Measurements from ENCODE around the gene EEFSEC.

EEFSEC gene

DNA sequence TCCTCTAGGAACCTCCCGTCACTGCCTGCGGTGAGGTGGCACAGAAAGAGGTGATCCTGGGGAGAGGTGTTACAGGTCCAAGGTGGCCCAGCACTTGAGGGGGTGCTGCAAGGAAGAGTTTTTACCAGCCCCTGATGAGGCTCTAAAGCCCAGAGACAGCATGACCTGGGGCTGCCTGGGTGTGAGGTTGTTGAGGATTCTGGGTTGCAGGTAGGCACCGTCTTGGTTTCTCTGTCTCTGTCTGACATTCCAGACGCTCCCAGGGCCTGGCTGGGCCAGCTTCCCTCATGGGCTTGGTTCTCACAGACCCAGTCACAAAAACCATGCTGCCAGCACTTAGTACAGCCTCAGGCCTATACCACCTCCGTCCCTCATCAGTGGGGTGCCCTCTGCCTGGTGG lies 282.3 kb downstream of the EEFSEC start:
- no peak overlapping the region for H3K4me3 ChIP-seq (replicated peaks; ENCODE audit: low read depth, low read length)
- H3K27me3 ChIP-seq (replicated peaks; ENCODE audit: control insufficient read depth, insufficient read depth, low read length), result peaks cover 2% of the 10 kb centered on the region
- H3K36me3 ChIP-seq (ENCODE audit: control insufficient read depth, insufficient read depth, low read length), result no peaks in the 10 kb centered on the region
- TF ChIP-seq, protein P1, sequence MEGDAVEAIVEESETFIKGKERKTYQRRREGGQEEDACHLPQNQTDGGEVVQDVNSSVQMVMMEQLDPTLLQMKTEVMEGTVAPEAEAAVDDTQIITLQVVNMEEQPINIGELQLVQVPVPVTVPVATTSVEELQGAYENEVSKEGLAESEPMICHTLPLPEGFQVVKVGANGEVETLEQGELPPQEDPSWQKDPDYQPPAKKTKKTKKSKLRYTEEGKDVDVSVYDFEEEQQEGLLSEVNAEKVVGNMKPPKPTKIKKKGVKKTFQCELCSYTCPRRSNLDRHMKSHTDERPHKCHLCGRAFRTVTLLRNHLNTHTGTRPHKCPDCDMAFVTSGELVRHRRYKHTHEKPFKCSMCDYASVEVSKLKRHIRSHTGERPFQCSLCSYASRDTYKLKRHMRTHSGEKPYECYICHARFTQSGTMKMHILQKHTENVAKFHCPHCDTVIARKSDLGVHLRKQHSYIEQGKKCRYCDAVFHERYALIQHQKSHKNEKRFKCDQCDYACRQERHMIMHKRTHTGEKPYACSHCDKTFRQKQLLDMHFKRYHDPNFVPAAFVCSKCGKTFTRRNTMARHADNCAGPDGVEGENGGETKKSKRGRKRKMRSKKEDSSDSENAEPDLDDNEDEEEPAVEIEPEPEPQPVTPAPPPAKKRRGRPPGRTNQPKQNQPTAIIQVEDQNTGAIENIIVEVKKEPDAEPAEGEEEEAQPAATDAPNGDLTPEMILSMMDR (IDR thresholded peaks at IDR 0.05; ENCODE audit: insufficient read depth, low read length, poor library complexity, severe bottlenecking), result no peak
- no peak for DNase-seq (ENCODE audit: extremely low read depth, insufficient read length)

DNA sequence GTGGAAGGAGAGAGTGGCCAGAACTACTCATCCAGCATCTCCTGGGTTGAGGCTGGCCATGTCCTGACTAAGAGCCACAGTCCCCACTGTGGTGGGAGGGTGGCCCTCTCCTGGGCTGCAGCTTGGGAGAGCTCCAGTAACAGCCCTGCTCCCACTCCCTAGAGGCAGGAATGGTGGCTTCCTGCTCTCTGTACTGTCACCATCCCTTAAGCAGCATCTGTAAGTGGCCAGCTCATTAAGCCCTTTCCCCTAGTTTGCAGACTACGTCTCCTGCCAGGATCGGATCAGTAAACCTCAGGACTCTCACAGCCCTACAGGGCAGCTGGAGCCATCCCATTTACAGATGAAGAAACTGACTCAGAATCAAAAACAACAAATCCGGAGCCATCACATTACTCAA lies 282.9 kb downstream of the EEFSEC start:
- TF ChIP-seq, protein P1 (IDR thresholded peaks at IDR 0.05; ENCODE audit: insufficient read depth, low read length, poor library complexity, severe bottlenecking), result no peak
- DNase-seq (ENCODE audit: extremely low read depth, insufficient read length), result no peak
- H3K4me3 ChIP-seq (replicated peaks; ENCODE audit: low read depth, low read length), result no peak overlapping the region
- H3K36me3 ChIP-seq (ENCODE audit: control insufficient read depth, insufficient read depth, low read length), result no peaks in the 10 kb centered on the region
- peaks cover 2% of the 10 kb centered on the region for H3K27me3 ChIP-seq (replicated peaks; ENCODE audit: control insufficient read depth, insufficient read depth, low read length)

DNA sequence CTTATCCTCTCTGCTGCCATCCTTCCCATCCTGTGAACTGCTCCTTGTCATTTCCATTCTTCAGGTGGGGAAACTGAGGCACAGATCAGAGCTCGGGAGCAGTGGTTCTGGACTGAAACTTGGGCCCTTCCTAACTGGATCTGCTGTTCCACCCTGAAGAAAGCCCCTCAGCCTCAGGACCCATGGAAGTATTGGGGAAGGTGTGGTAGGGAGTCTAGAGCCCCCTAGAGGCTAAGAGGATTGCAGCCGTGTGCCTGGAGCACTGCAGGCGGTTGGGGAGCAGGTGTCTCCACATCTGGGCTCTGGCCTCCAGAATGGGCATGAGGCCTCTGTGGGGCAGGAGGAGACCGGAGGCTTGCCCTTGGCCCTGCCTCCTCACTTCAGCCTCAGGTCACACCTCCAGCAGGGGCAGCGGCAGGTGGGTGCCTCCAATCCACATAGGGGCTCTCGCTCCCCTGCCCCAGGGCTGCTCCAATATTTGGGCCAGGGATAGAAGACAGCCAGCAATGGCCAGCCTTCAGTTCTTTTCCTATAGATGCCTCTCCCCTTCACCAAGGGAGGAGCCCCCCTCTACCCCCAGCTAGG lies 285.3 kb downstream of the EEFSEC start:
- Histone ChIP-seq H3K27me3 (replicated peaks; ENCODE audit: control insufficient read depth, insufficient read depth, low read length) (no peaks in the 10 kb centered on the region; the same call in none of the 2 replicates), H3K36me3 (ENCODE audit: control insufficient read depth, insufficient read depth, low read length) (no peaks in the 10 kb centered on the region), H3K4me3 (replicated peaks; ENCODE audit: low read depth, low read length) (no peak overlapping the region)
- TF ChIP-seq, protein P1 (IDR thresholded peaks at IDR 0.05; ENCODE audit: insufficient read depth, low read length, poor library complexity, severe bottlenecking), result peak; percentile 79
- no peak for DNase-seq (ENCODE audit: extremely low read depth, insufficient read length)

DNA sequence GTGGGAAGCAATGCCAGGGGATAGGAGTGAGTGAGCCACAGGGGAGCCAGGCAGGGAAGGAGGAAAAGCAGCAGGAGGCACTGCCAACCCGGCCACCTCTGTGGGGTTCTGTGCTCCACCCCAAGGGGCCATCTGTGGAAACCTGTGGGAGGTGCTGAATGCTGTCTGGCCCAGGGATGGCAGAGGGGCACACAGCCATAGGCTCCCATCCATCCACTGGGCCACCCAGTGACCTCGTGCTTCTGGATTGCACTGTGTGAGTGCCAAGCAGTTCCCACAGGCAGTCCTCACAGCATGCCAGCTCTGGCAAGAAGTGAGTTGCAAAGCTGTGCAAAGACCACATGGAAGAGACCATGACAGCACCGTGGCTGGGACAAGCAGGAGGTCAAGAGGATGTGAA lies 285.9 kb downstream of the EEFSEC start:
- Histone ChIP-seq H3K27me3 (replicated peaks; ENCODE audit: control insufficient read depth, insufficient read depth, low read length) (no peaks in the 10 kb centered on the region; the same call in none of the 2 replicates), H3K4me3 (replicated peaks; ENCODE audit: low read depth, low read length) (no peak overlapping the region), H3K36me3 (ENCODE audit: control insufficient read depth, insufficient read depth, low read length) (no peaks in the 10 kb centered on the region)
- TF ChIP-seq, protein P1 (IDR thresholded peaks at IDR 0.05; ENCODE audit: insufficient read depth, low read length, poor library complexity, severe bottlenecking), result no peak
- no peak for DNase-seq (ENCODE audit: extremely low read depth, insufficient read length)

DNA sequence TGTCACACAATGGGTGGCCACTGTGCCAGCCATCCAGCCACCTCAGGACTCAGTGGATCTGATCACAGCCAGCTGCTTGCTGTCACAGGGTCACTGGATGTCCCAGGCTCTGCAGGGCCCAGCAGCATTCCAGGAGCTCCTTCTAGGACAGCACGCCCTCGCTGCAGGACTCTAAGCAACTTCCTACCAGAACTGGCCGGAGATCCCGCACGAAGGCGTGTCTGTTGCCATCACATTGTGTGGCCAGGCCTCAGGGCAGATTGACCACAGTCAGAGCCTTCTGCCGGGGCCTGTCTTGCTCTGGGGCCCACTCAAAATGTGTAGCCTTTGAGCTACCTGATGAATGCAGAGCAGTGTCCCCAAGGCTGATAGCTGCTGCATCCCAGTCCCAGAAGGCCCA lies 288.8 kb downstream of the EEFSEC start:
- no peaks in the 10 kb centered on the region for H3K36me3 ChIP-seq (ENCODE audit: control insufficient read depth, insufficient read depth, low read length)
- TF ChIP-seq, protein P1 (IDR thresholded peaks at IDR 0.05; ENCODE audit: insufficient read depth, low read length, poor library complexity, severe bottlenecking), result no peak
- H3K27me3 ChIP-seq (replicated peaks; ENCODE audit: control insufficient read depth, insufficient read depth, low read length), result no peaks in the 10 kb centered on the region; the same call in none of the 2 replicates
- no peak for DNase-seq (ENCODE audit: extremely low read depth, insufficient read length)
- no peak overlapping the region for H3K4me3 ChIP-seq (replicated peaks; ENCODE audit: low read depth, low read length)

DNA sequence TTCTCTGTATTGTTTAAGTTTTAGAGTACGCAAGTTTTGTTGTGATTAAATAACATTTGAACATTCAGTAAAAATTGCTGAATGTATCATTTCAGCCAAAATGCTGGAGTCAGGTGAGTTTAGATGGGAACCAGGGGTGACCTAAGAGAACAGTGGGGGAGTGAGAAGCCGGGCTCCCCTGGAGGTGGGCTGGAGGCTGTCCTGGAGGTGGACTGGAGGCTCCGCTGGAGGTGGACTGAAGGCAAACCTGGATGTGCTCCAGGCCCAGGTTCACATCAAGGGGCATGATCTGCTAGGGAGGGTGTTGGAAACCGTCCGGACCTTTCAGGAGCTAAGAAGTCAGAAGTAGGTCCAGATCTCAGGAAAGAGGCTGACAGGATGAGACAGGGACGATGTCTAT lies 289.7 kb downstream of the EEFSEC start:
- TF ChIP-seq, protein P1 (IDR thresholded peaks at IDR 0.05; ENCODE audit: insufficient read depth, low read length, poor library complexity, severe bottlenecking), result no peak

More for the DNA sequence above, 289.7 kb downstream of the EEFSEC start:
- H3K27me3 ChIP-seq (replicated peaks; ENCODE audit: control insufficient read depth, insufficient read depth, low read length), result no peaks in the 10 kb centered on the region; the same call in none of the 2 replicates
- DNase-seq (ENCODE audit: extremely low read depth, insufficient read length), result no peak
- H3K4me3 ChIP-seq (replicated peaks; ENCODE audit: low read depth, low read length), result no peak overlapping the region
- H3K36me3 ChIP-seq (ENCODE audit: control insufficient read depth, insufficient read depth, low read length), result no peaks in the 10 kb centered on the region
